H4 (cell line): Measurements from ENCODE around the gene SPRR1B. TPM values are rescaled to one million over a fixed set of nuclear protein-coding genes. Genes with fewer than 3 reads are reported as not detected.
A peak's percentile ranks its signal among the peaks of the same experiment; 100 is the strongest.
"Not testable (repeated sequence)": the region's sequence is repeated elsewhere in the genome, so short reads cannot be mapped to it uniquely, and the experiment has no call there.

ENCODE experiments used
- DNase-seq: peaks from one replicate; pipeline ENCODE4 v3.0.0-alpha.2; 2015; ENCODE audit warnings: low spot score
- total RNA-seq: library from RNA; depleted of rRNA; stranded (reverse); fragments of >200 nt; shearing (Covaris generic); gene quantifications from 2 replicates; pipeline ENCODE4 v1.2.3, GENCODE V29; 2014; rRNA removed

The SPRR1B gene
- total RNA-seq, 1 experiment from 2014 or later, result not detected

GRCh38 chr1:153040950-153041631, 10.1 kb downstream of the SPRR1B start, which contains the start of gene SPRR2D:
Gene SPRR2D (minus strand): TSS chr1:153041120. CDS start chr1:153040346, 774 bp downstream.
- no peak for DNase-seq

GRCh38 chr1:153049211-153049610, 18.2 kb downstream of the SPRR1B start:
- no peak for DNase-seq

- DNase-seq, result not testable (repeated sequence)
These were observed 25.1 kb downstream of the SPRR1B start for GRCh38 chr1:153056111-153056510.

- no peak for DNase-seq
These were observed 26.4 kb downstream of the SPRR1B start, which contains the start of gene SPRR2A for GRCh38 chr1:153057375-153057774. Gene SPRR2A (minus strand): TSS chr1:153057512. CDS start chr1:153056735, 777 bp downstream.

GRCh38 chr1:153058154-153058553, 27.2 kb downstream of the SPRR1B start:
- no peak for DNase-seq

- DNase-seq, result no peak
These were observed 28.1 kb downstream of the SPRR1B start for GRCh38 chr1:153058826-153059784.

- no peak for DNase-seq
These were observed 39.2 kb downstream of the SPRR1B start for GRCh38 chr1:153070243-153070642.

GRCh38 chr1:153071511-153071910, 40.5 kb downstream of the SPRR1B start, which contains the start of gene SPRR2B:
Gene SPRR2B (minus strand): TSS chr1:153071611. CDS start chr1:153070839, 772 bp downstream.
- no peak for DNase-seq

- DNase-seq, result no peak
These were observed 42.1 kb downstream of the SPRR1B start for GRCh38 chr1:153072806-153073726.

GRCh38 chr1:153081736-153082135, 50.7 kb downstream of the SPRR1B start:
- peak; percentile 5 for DNase-seq

Other genes starting within 250 kb of the SPRR1B start
- not detected in 2 replicates for gene LCE1E, start 244.9 kb upstream of the SPRR1B start, total RNA-seq
- gene LCE1D, start 234.5 kb upstream of the SPRR1B start, total RNA-seq, result not detected in 2 replicates
- not detected in 2 replicates for gene LCE1C, start 224.6 kb upstream of the SPRR1B start, total RNA-seq
- gene LCE1B, start 219.2 kb upstream of the SPRR1B start, total RNA-seq, result not detected in 2 replicates
- gene LCE1A, start 203.7 kb upstream of the SPRR1B start, total RNA-seq, result not detected in 2 replicates
- gene LCE6A, start 188.3 kb upstream of the SPRR1B start, total RNA-seq, result not detected in 2 replicates
- not detected in 2 replicates for gene LCE7A, start 171.2 kb upstream of the SPRR1B start, total RNA-seq
- gene SMCP, start 152.9 kb upstream of the SPRR1B start, total RNA-seq, result not detected in 2 replicates
- not detected in 2 replicates for gene IVL, start 122.7 kb upstream of the SPRR1B start, total RNA-seq
- not detected in 2 replicates for gene SPRR5, start 84.0 kb upstream of the SPRR1B start, total RNA-seq
- not detected in 2 replicates for gene SPRR4, start 60.6 kb upstream of the SPRR1B start, total RNA-seq
- not detected in 2 replicates for gene SPRR1A, start 47.1 kb upstream of the SPRR1B start, total RNA-seq
- gene SPRR3, start 29.5 kb upstream of the SPRR1B start, total RNA-seq, result not detected in 2 replicates
- gene SPRR2D, start 9.9 kb downstream of the SPRR1B start, total RNA-seq, result not detected in 2 replicates
- gene SPRR2A, start 26.3 kb downstream of the SPRR1B start, total RNA-seq, result not detected in 2 replicates
- gene SPRR2B, start 40.4 kb downstream of the SPRR1B start, total RNA-seq, result not detected in 2 replicates
- not detected in 2 replicates for gene SPRR2E, start 63.3 kb downstream of the SPRR1B start, total RNA-seq
- gene SPRR2F, start 82.3 kb downstream of the SPRR1B start, total RNA-seq, result not detected in 2 replicates
- gene SPRR2G, start 119.7 kb downstream of the SPRR1B start, total RNA-seq, result not detected in 2 replicates
- not detected in 2 replicates for gene LELP1, start 172.2 kb downstream of the SPRR1B start, total RNA-seq
- gene PRR9, start 186.4 kb downstream of the SPRR1B start, total RNA-seq, result not detected in 2 replicates
- gene LORICRIN, start 228.5 kb downstream of the SPRR1B start, total RNA-seq, result not detected in 2 replicates